HCT116 (cell line): ENCODE data around the gene ZNF414. TPM values are rescaled to one million over a fixed set of nuclear protein-coding genes. Genes with fewer than 3 reads are reported as not detected.

ENCODE experiments used
- ATAC-seq: fragments of 200-7000 bp; cut with Tn5 transposase; 2 replicates; pipeline ENCODE4 v1.9.1; 2020; ENCODE audit warnings: mild to moderate bottlenecking, moderate library complexity
- Bru-seq: library from RNA; stranded (reverse); fragments of 400-500 nt; gene quantifications from one replicate; lab custom pipeline; 2021; lab: Mats Ljungman, UMichigan
- BruChase-seq, 2 experiments: library from RNA; stranded (reverse); fragments of 400-500 nt; gene quantifications; one replicate each; lab custom pipeline; 2021; lab: Mats Ljungman, UMichigan
- BruUV-seq: library from RNA; stranded (reverse); fragments of 400-500 nt; replicated peaks from 2 replicates; lab custom pipeline; 2021; lab: Mats Ljungman, UMichigan
- CTCF ChIA-PET: fragments of 300-600 bp; sonication (Branson Sonifier 250); formaldehyde crosslinking; loops from one replicate; lab custom pipeline; 2021; ENCODE audit warnings: antibody characterized with exemption; lab: Charles Lee
- POLR2A ChIA-PET: fragments of 300-600, 350-600 bp; sonication (Branson Sonifier 250); formaldehyde crosslinking; loops from one replicate; lab custom pipeline; 2021; ENCODE audit warnings: antibody characterized with exemption; lab: Charles Lee
- RAD21 ChIA-PET, 2 experiments: fragments of 300-600 bp; sonication (Branson Sonifier 250); formaldehyde crosslinking; loops; one replicate each; lab custom pipeline; 2023; ENCODE audit warnings: low total read pairs in 2 of 2; ENCODE audit not compliant: uncharacterized antibody in 2 of 2, unreplicated experiment in 2 of 2, low non-redundant PET in 1 of 2; lab: Charles Lee
- DNase-seq: peaks from one replicate; pipeline ENCODE4 v3.0.0-alpha.2; 2010; ENCODE audit warnings: low read depth, low spot score
- H2AFZ ChIP-seq: fragments of 200-600 bp; shearing (Covaris generic), sonication (generic); 2 replicates; pipeline ENCODE4 v1.6.1; 2017; ENCODE audit warnings: low read depth, mixed run types, mixed read lengths, antibody characterized with exemption, low read length; ENCODE audit not compliant: poor library complexity, severe bottlenecking
- H3K27ac ChIP-seq: 2 replicates; pipeline ENCODE4 v1.5.1; 2012; ENCODE audit warnings: low read depth, low read length
- H3K27me3 ChIP-seq: fragments of 200-600 bp; sonication (generic); 2 replicates; pipeline ENCODE4 v1.6.1; 2016; ENCODE audit warnings: mixed run types, low read length, mixed read lengths; ENCODE audit not compliant: insufficient read depth
- H3K36me3 ChIP-seq, 2 experiments: fragments of 200-500 bp in 1 of 2; fragments of 200-600 bp in 1 of 2; sonication (Bioruptor generic) in 1 of 2; sonication (generic) in 1 of 2; 2 replicates each; pipeline versions ENCODE4 v1.5.1 to v1.6.1; 2014 to 2016; ENCODE audit warnings: low read length in 2 of 2, inconsistent platforms in 1 of 2, mixed read lengths in 1 of 2, mixed run types in 1 of 2; ENCODE audit not compliant: insufficient read depth in 2 of 2, control insufficient read depth in 1 of 2
- H3K4me1 ChIP-seq, 2 experiments: fragments of 200-600 bp in 1 of 2; sonication (generic) in 1 of 2; 2 replicates each; pipeline versions ENCODE4 v1.5.1 to v1.6.1; 2012 to 2017; ENCODE audit warnings: low read length in 2 of 2, inconsistent platforms in 1 of 2, mild to moderate bottlenecking in 1 of 2, mixed read lengths in 1 of 2, mixed run types in 1 of 2, moderate library complexity in 1 of 2; ENCODE audit not compliant: insufficient read depth in 2 of 2, control insufficient read depth in 1 of 2
- H3K4me2 ChIP-seq: fragments of 200-600 bp; sonication (generic); 2 replicates; pipeline ENCODE4 v1.6.1; 2017; ENCODE audit warnings: mixed run types, low read length, mixed read lengths
- H3K4me3 ChIP-seq, 2 experiments: fragments of 200-600 bp in 1 of 2; sonication (generic) in 1 of 2; replicated peaks in 1 of 2; 2 replicates each; pipeline ENCODE4 v1.5.1; 2011 to 2016; ENCODE audit warnings: low read length in 2 of 2, control low read depth in 1 of 2, low read depth in 1 of 2, mild to moderate bottlenecking in 1 of 2, mixed read lengths in 1 of 2, mixed run types in 1 of 2
- H3K79me2 ChIP-seq: fragments of 200-600 bp; sonication (generic); 2 replicates; pipeline ENCODE4 v1.6.1; 2017; ENCODE audit warnings: mild to moderate bottlenecking, mixed run types, low read length, moderate library complexity, mixed read lengths; ENCODE audit not compliant: insufficient read depth
- H3K9ac ChIP-seq: fragments of 200-600 bp; sonication (generic); 2 replicates; pipeline ENCODE4 v1.6.1; 2016; ENCODE audit warnings: low read length, mixed read lengths
- H3K9me2 ChIP-seq: fragments of 200-600 bp; sonication (generic), shearing (Covaris generic); 2 replicates; pipeline ENCODE4 v1.6.1; 2017; ENCODE audit warnings: mixed run types, mild to moderate bottlenecking, moderate library complexity; ENCODE audit not compliant: insufficient read depth
- H3K9me3 ChIP-seq, 2 experiments: fragments of 200-500 bp in 1 of 2; fragments of 200-600 bp in 1 of 2; sonication (Bioruptor generic) in 1 of 2; sonication (generic) in 1 of 2; 2 replicates each; pipeline ENCODE4 v1.6.1; 2014 to 2017; ENCODE audit warnings: low read length in 2 of 2, mixed read lengths in 2 of 2, inconsistent platforms in 1 of 2, low read depth in 1 of 2, mild to moderate bottlenecking in 1 of 2, mixed run types in 1 of 2, moderate library complexity in 1 of 2; ENCODE audit not compliant: control insufficient read depth in 1 of 2, insufficient read depth in 1 of 2
- H4K20me1 ChIP-seq: fragments of 200-600 bp; sonication (generic), shearing (Covaris generic); 2 replicates; pipeline ENCODE4 v1.6.1; 2017; ENCODE audit warnings: mixed run types, mild to moderate bottlenecking, moderate library complexity; ENCODE audit not compliant: insufficient read depth
- ATF3 ChIP-seq: IDR thresholded peaks from 2 replicates; pipeline ENCODE4 v1.6.1; 2012
- CEBPB ChIP-seq: IDR thresholded peaks from 2 replicates; pipeline ENCODE4 v1.6.1; 2012; ENCODE audit warnings: low read depth
- CTCF ChIP-seq, 3 experiments: fragments of 200-600 bp in 1 of 3; sonication (generic) in 1 of 3; IDR thresholded peaks in 2 of 3; conservative IDR thresholded peaks in 1 of 3; 2 replicates each; pipeline ENCODE4 v1.5.1; 2012 to 2017; ENCODE audit warnings: low read depth in 2 of 3, low read length in 2 of 3, antibody characterized with exemption in 1 of 3, borderline replicate concordance in 1 of 3, control low read depth in 1 of 3, mild to moderate bottlenecking in 1 of 3, mixed read lengths in 1 of 3, mixed run types in 1 of 3, moderate library complexity in 1 of 3; ENCODE audit not compliant: insufficient read depth in 1 of 3
- ELF1 ChIP-seq: IDR thresholded peaks from 2 replicates; pipeline ENCODE4 v1.6.1; 2012; ENCODE audit warnings: low read depth, borderline replicate concordance
- EZH2phosphoT487 ChIP-seq: fragments of 200-600 bp; IDR thresholded peaks from 2 replicates; pipeline ENCODE4 v1.6.1; 2018; ENCODE audit warnings: antibody characterized with exemption, borderline replicate concordance
- FOSL1 ChIP-seq: IDR thresholded peaks from 2 replicates; pipeline ENCODE4 v1.6.1; 2012; ENCODE audit warnings: low read depth
- JUND ChIP-seq: IDR thresholded peaks from 2 replicates; pipeline ENCODE4 v1.6.1; 2012
- POLR2A ChIP-seq: IDR thresholded peaks from 2 replicates; pipeline ENCODE4 v1.7.0; 2011; ENCODE audit warnings: borderline replicate concordance; ENCODE audit not compliant: insufficient read depth, insufficient read length; ENCODE audit errors: extremely low read depth
- RAD21 ChIP-seq: IDR thresholded peaks from 2 replicates; pipeline ENCODE4 v1.6.1; 2012; ENCODE audit warnings: low read depth, mild to moderate bottlenecking
- REST ChIP-seq: IDR thresholded peaks from 2 replicates; pipeline ENCODE4 v1.6.1; 2012; ENCODE audit warnings: low read depth
- SP1 ChIP-seq: IDR thresholded peaks from 2 replicates; pipeline ENCODE4 v1.6.1; 2012; ENCODE audit warnings: low read depth
- TCF7L2 ChIP-seq: IDR thresholded peaks from 2 replicates; pipeline ENCODE4 v1.7.0; 2011; ENCODE audit warnings: borderline replicate concordance, inconsistent platforms; ENCODE audit not compliant: insufficient read depth, insufficient read length; ENCODE audit errors: extremely low read depth
- YY1 ChIP-seq: IDR thresholded peaks from 2 replicates; pipeline ENCODE4 v1.6.1; 2011; ENCODE audit warnings: low read length, low read depth, moderate library complexity, mild to moderate bottlenecking; ENCODE audit not compliant: insufficient replicate concordance; ENCODE audit errors: extremely low read depth
- ZBTB33 ChIP-seq: IDR thresholded peaks from 2 replicates; pipeline ENCODE4 v1.6.1; 2011; ENCODE audit warnings: mild to moderate bottlenecking, low read length, moderate library complexity; ENCODE audit not compliant: insufficient replicate concordance; ENCODE audit errors: extremely low read depth
- ZFX ChIP-seq: fragments of 450-650 bp; IDR thresholded peaks from 2 replicates; pipeline ENCODE4 v1.6.1; 2017
- intact Hi-C: fragments of 100-400 bp; cut with micrococcal nuclease; formaldehyde crosslinking; loops from 2 replicates; pipeline ENCODE4 v1.10.0; 2022
- long read RNA-seq: library from polyadenylated mRNA; unstranded; transcript quantifications from one replicate; pipeline ENCODE4 v2.0.0, GENCODE V29; 2021; ENCODE audit not compliant: unreplicated experiment
- polyA plus RNA-seq: library from polyadenylated mRNA; unstranded; fragments of >200 nt; gene quantifications from 2 replicates; pipeline ENCODE4 v1.2.1, GENCODE V29; 2012; ENCODE audit warnings: missing spikeins
- total RNA-seq: library from RNA; stranded (reverse); gene quantifications from one replicate; pipeline ENCODE4 v1.2.1, GENCODE V29; 2021; ENCODE audit not compliant: unreplicated experiment

ZNF414 gene
- 31.9 TPM for total RNA-seq
- polyA plus RNA-seq: 29.8 and 35.3 TPM in 2 replicates
- Bru-seq, nascent RNA: percentile 62 among the genes with signal in this experiment
- percentile 57 among the genes with signal in this experiment for BruChase-seq, experiment 1, labeled RNA remaining after a 6-hour chase
- percentile 56 among the genes with signal in this experiment for BruChase-seq, experiment 2, labeled RNA remaining after a 2-hour chase
- long read RNA-seq, transcript ZNF414-202 (8 exons, 2,300 nt): major isoform, 6 of 13 reads
- long read RNA-seq, partial matches to known transcripts: 3 of 13 reads
- long read RNA-seq, other reads (novel, unspliced or antisense): 4 of 13 reads

GRCh38 chr19:8513687-8514504 is at the start of gene ZNF414:
ZNF414 (minus strand) TSS chr19:8514167; CDS start chr19:8514046, 121 bp downstream.
- peak; percentile 97 for DNase-seq
- Histone ChIP-seq H3K4me2 (peak within 1 kb of the TSS; percentile 87), H3K27me3 (no peaks in the 10 kb centered on the region), H3K9me2 (no peaks in the 10 kb centered on the region), H2AFZ (no peak within 1 kb of the TSS), H3K9ac (peak within 1 kb of the TSS; percentile 87), H4K20me1 (no peaks in the 10 kb centered on the region), H3K4me3 (peak within 1 kb of the TSS; percentile 59 to 78), H3K36me3 (no peaks in the 10 kb centered on the region), H3K27ac (peak within 1 kb of the TSS; percentile 95), H3K9me3 (no peaks in the 10 kb centered on the region), H3K4me1 (peaks cover 21 to 41% of the 10 kb centered on the region in 2 experiments), H3K79me2 (no peaks in the 10 kb centered on the region)
- CTCF ChIA-PET: interaction anchor here (1.0 to 2.0 kb wide), 8 partner anchors 9 to 610 kb away, joined by 3 to 21 read pairs (median 4); partner anchors contain the start of genes MAP2K7 and MARCHF2
- RAD21 ChIA-PET: interaction anchor here (0.7 to 1.4 kb wide), 4 partner anchors 11 to 101 kb away, joined by 3 read pairs; partner anchors contain the start of gene MARCHF2 (in 2 of the 2)
- peak; percentile 85 for ATAC-seq
- BruUV-seq: no TSS peak
- intact Hi-C loops: loop anchor here (10.0 kb wide), 1 partner anchor 99 kb away; the partner anchor contains the start of gene MARCHF2
- POLR2A ChIA-PET: interaction anchor here (0.7 to 3.1 kb wide), 28 partner anchors 8 to 247 kb away, joined by 3 to 69 read pairs (median 6); partner anchors contain the start of genes ANGPTL4, HNRNPM, MARCHF2 and MYO1F
- TF ChIP-seq JUND: no peak
- TF ChIP-seq POLR2A: peak; percentile 94
- no peak for TF ChIP-seq CTCF (IDR thresholded peaks at IDR 0.05 in 2 of 3, conservative IDR thresholded peaks at IDR 0.05 in 1 of 3; ENCODE audit: borderline replicate concordance in 1 of 3, insufficient read depth in 1 of 3, low read depth in 2 of 3, low read length in 2 of 3)
- no peak for TF ChIP-seq REST
- TF ChIP-seq RAD21: no peak
- TF ChIP-seq YY1: peak; percentile 92
- 0 out of 2 replicates have a peak, but pooled peaks have one; percentile 32 for TF ChIP-seq ZFX
- no peak for TF ChIP-seq FOSL1
- no peak for TF ChIP-seq ATF3
- TF ChIP-seq ZBTB33: peak; percentile 92
- peak; percentile 66 for TF ChIP-seq SP1
- TF ChIP-seq CEBPB: no peak
- no peak for TF ChIP-seq EZH2phosphoT487
- TF ChIP-seq ELF1: no peak; the same call in 1 of the 2 replicates
- TF ChIP-seq TCF7L2: no peak
